Testis (tissue), 3 donors: ENCODE measurements around the gene SPAG6. TPM values are rescaled to one million over a fixed set of nuclear protein-coding genes. Genes with fewer than 3 reads are reported as not detected.
"Not testable (repeated sequence)": the region's sequence is repeated elsewhere in the genome, so short reads cannot be mapped to it uniquely, and the experiment has no call there.

ENCODE experiments used
- DNase-seq: peaks from one replicate; pipeline ENCODE4 v3.0.0-alpha.2; 2019
- H3K27ac ChIP-seq, 2 donors: fragments of 200-600 bp; sonication (generic); one replicate each; pipeline ENCODE4 v1.5.1; 2019
- H3K27me3 ChIP-seq: fragments of 200-600 bp; sonication (generic); one replicate; pipeline ENCODE4 v1.5.1; 2019
- H3K36me3 ChIP-seq: fragments of 200-600 bp; sonication (generic); one replicate; pipeline ENCODE4 v1.5.1; 2017; ENCODE audit warnings: low read depth; ENCODE audit errors: missing control alignments
- H3K4me1 ChIP-seq: fragments of 200-600 bp; sonication (generic); one replicate; pipeline ENCODE4 v1.5.1; 2019
- H3K4me3 ChIP-seq, 2 donors: fragments of 200-600 bp; sonication (generic); one replicate each; pipeline ENCODE4 v1.5.1; 2017 to 2019
- H3K9me3 ChIP-seq: fragments of 200-600 bp; sonication (generic); one replicate; pipeline ENCODE4 v1.5.1; 2017
- POLR2A ChIP-seq: fragments of 450-650 bp; IDR thresholded peaks from one replicate; pipeline ENCODE4 v1.6.1; 2017; ENCODE audit warnings: antibody characterized with exemption, mild to moderate bottlenecking, moderate library complexity
- WGBS, 2 donors: methylation state at CpG; one replicate each; pipeline ENCODE4 v1.1.5; 2018; 5-methylcytosine and 5-hydroxymethylcytosine counted together
- intact Hi-C: fragments of 100-400 bp; cut with DNase I; formaldehyde crosslinking; loops from one replicate; pipeline ENCODE4 v1.15.1; 2023; ENCODE audit warnings: low total_unique reads
- polyA plus RNA-seq: library from polyadenylated mRNA; stranded (reverse); fragments of 350-450 nt; fragmentation: Illumina TruSeq; extraction: RNeasy Lipid Tissue Mini Kit (QIAGEN cat#74804); gene quantifications from one replicate; pipeline ENCODE4 v1.2.3, GENCODE V29; 2014; ENCODE audit warnings: low read depth, low replicate concordance; ENCODE audit not compliant: insufficient read depth
- total RNA-seq, 2 donors: library from RNA; depleted of rRNA; stranded (reverse); fragments of >200 nt; gene quantifications; one replicate each; pipeline ENCODE4 v1.2.3, GENCODE V29; 2016
- TF ChIP-seq, protein P1 (sequence below), 3 experiments: fragments of 450-650 bp in 2 of 3; fragments of 200-600 bp in 1 of 3; sonication (generic) in 1 of 3; IDR thresholded peaks; one replicate each; pipeline ENCODE4 v1.5.1; 2016 to 2019; ENCODE audit warnings: antibody characterized with exemption in 3 of 3, mild to moderate bottlenecking in 2 of 3, moderate library complexity in 1 of 3

SPAG6 gene
- total and polyA plus RNA-seq, 3 donors from 2014 or later = 77.4 to 258 (median 103) TPM

DNA sequence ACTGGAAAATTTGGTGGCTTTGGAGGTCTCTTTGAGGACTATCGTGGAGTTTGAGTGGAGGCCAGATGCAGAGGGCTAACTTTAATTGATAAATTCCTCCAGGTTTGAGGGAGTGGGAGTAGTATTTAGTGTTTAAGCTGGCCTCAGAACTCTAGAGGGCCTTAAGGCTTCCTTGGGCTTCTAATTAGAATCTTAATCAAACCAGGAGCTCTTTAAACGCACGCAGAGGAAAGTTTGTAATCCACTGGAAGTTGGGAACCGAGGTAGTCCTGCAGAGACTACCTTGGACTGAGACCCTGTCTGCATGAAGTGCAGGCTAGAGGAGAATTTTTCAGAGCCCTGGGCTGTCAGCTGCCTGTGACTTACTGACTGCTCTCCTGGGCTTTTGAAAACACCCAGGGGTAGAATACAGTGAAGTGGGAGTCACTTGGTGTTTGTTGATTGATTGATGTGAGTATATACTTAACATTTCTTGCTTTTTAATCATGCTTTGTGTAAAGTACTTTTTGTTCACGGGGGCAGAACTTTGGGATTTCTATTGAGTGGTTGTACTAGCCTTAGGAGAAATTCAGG lies 5.9 kb downstream of the SPAG6 start:
- 78 to 87% methylated on average over 5 of the region's 5 CpGs for WGBS, 2 donors
- TF ChIP-seq POLR2A = no peak
- TF ChIP-seq, protein P1, sequence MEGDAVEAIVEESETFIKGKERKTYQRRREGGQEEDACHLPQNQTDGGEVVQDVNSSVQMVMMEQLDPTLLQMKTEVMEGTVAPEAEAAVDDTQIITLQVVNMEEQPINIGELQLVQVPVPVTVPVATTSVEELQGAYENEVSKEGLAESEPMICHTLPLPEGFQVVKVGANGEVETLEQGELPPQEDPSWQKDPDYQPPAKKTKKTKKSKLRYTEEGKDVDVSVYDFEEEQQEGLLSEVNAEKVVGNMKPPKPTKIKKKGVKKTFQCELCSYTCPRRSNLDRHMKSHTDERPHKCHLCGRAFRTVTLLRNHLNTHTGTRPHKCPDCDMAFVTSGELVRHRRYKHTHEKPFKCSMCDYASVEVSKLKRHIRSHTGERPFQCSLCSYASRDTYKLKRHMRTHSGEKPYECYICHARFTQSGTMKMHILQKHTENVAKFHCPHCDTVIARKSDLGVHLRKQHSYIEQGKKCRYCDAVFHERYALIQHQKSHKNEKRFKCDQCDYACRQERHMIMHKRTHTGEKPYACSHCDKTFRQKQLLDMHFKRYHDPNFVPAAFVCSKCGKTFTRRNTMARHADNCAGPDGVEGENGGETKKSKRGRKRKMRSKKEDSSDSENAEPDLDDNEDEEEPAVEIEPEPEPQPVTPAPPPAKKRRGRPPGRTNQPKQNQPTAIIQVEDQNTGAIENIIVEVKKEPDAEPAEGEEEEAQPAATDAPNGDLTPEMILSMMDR (IDR thresholded peaks at IDR 0.05) = no peak
- H3K27ac ChIP-seq = no peak overlapping the region
- no peaks in the 10 kb centered on the region for H3K36me3 ChIP-seq
- intact Hi-C loops = no loop called here
- H3K4me1 ChIP-seq = no peaks in the 10 kb centered on the region
- H3K9me3 ChIP-seq = no peaks in the 10 kb centered on the region
- no peak for DNase-seq
- no peaks in the 10 kb centered on the region for H3K27me3 ChIP-seq
- no peak overlapping the region for H3K4me3 ChIP-seq

DNA sequence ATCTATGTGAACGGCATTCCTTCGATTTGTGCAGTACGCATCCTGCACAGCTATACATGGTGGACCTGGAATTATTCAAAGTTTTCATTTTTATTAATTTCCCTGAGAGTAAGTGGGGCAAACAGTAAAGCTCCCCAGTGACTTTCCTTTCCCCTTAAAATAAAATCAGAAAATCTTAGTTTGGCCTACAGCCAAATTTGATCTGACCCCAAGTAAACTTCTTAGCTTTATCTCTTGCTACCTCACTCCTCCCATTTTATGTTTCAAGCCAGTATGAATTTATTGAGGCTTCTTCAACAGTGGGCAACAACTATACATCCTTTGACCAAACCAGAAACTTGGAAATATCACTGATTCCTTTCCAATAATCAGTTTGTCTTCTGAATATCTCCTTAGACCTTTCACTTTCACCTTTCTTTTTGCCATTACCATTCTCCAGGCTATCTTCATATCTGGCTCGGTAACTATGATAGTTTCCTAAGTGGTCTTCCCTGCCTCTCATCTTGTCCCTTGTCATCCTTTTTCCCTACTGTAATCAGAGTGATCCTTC lies 11.1 kb downstream of the SPAG6 start:
- WGBS, 2 donors = 82 to 87% methylated on average over 4 of the region's 4 CpGs
- Histone ChIP-seq H3K36me3 (no peaks in the 10 kb centered on the region), H3K27ac (peak overlapping the region in 1 of 2 donors; percentile 25), H3K9me3 (no peaks in the 10 kb centered on the region), H3K27me3 (no peaks in the 10 kb centered on the region), H3K4me1 (no peaks in the 10 kb centered on the region), H3K4me3 (no peak overlapping the region)
- TF ChIP-seq, protein P1 (IDR thresholded peaks at IDR 0.05) = no peak
- TF ChIP-seq POLR2A = no peak
- intact Hi-C loops = no loop called here
- no peak for DNase-seq

DNA sequence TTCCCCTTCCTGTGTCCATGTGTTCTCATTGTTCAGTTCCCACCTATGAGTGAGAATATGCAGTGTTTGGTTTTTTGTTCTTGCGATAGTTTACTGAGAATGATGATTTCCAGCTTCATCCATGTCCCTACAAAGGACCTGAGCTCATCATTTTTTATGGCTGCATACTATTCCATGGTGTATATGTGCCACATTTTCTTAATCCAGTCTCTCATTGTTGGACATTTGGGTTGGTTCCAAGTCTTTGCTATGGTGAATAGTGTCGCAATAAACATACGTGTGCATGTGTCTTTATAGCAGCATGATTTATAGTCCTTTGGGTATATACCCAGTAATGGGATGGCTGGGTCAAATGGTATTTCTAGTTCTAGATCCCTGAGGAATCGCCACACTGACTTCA lies 12.5 kb downstream of the SPAG6 start:
- 96 to 97% methylated on average over 3 of the region's 4 CpGs for WGBS, 2 donors
- H3K27ac ChIP-seq, DNase-seq, H3K9me3 ChIP-seq, H3K36me3 ChIP-seq, H3K4me3 ChIP-seq, intact Hi-C loops, H3K4me1 ChIP-seq, H3K27me3 ChIP-seq: not testable (repeated sequence)

DNA sequence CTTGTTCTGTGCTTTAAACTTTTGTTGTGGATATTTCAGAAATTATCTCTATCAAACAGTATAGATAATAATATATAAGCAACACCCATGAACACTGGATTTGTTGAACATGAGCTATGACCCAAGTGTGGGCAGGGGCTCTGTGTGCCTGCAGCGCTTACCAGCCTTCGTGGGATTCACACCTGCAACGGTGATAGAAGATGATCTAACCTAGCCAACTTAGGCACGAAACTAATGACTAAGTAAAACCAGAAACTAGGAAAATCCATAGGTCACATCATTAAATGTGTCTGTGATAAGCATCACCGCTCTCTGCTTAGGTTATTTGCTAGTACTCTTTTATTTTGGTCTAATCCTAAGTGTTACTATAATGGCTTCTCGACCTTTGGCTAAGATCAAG lies 18.0 kb downstream of the SPAG6 start:
- no peak overlapping the region for H3K4me3 ChIP-seq
- H3K27ac ChIP-seq = no peak overlapping the region
- no peak for DNase-seq
- 92 to 96% methylated on average over 6 of the region's 6 CpGs for WGBS, 2 donors
- intact Hi-C loops = no loop called here
- no peaks in the 10 kb centered on the region for H3K4me1 ChIP-seq
- no peaks in the 10 kb centered on the region for H3K36me3 ChIP-seq
- no peak for TF ChIP-seq POLR2A
- TF ChIP-seq, protein P1 (IDR thresholded peaks at IDR 0.05) = no peak
- no peaks in the 10 kb centered on the region for H3K27me3 ChIP-seq
- no peaks in the 10 kb centered on the region for H3K9me3 ChIP-seq

DNA sequence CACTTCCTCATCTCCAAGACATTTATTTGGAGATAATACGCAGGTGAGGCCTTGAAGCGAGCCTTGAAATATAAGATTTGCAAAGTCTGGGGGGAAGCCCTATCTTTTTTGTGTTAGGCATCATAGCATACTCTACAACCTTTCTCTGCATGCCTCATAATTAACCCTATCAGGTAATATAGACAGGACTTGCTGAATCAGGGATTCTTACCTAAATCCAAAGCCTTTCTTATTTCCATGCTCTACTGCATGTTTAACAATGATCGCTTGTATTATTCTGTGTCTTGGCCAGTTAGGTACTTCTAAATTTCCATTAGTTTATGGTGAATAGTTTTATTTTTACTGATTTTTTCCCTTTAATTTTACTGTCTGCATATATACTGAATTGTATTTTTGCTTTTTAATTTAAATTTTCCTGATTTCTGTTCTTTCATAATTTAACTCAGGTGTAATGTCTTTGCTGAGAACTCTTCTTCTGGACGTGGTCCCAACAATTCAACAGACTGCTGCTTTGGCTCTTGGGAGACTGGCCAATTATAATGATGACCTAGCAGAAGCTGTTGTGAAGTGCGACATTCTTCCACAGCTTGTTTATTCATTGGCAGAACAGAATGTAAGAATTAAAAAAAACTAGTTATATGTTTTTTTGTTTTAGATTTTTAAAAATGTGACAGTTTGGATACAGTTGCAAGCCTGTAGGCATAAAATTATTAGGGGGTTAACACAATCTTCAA lies 19.3 kb downstream of the SPAG6 start:
- Histone ChIP-seq H3K27me3 (no peaks in the 10 kb centered on the region), H3K9me3 (no peaks in the 10 kb centered on the region), H3K4me1 (no peaks in the 10 kb centered on the region), H3K4me3 (no peak overlapping the region), H3K36me3 (no peaks in the 10 kb centered on the region), H3K27ac (no peak overlapping the region)
- intact Hi-C loops = no loop called here
- WGBS, 2 donors = 82 to 85% methylated on average over 5 of the region's 5 CpGs
- DNase-seq = no peak
- no peak for TF ChIP-seq POLR2A
- TF ChIP-seq, protein P1 (IDR thresholded peaks at IDR 0.05) = no peak
